ENCODE measurements around the gene NXPE4. TPM values are rescaled to one million over a fixed set of nuclear protein-coding genes. Genes with fewer than 3 reads are reported as not detected.
"Not testable (repeated sequence)": the region's sequence is repeated elsewhere in the genome, so short reads cannot be mapped to it uniquely, and the experiment has no call there.

Gene NXPE4
- not detected in 2 replicates for total RNA-seq (2014; rRNA removed; shearing (Covaris generic))

GRCh38 chr11:114595571-114595970, at the start of gene NXPE4:
Gene NXPE4 (minus strand): TSS chr11:114595786. CDS start chr11:114594759, 1,027 bp downstream.
- H3K36me3 ChIP-seq (replicated peaks; ENCODE audit: control insufficient read depth, insufficient read depth, low read length) = no peaks in the 10 kb centered on the region
- no peak for DNase-seq
- H3K27me3 ChIP-seq (ENCODE audit: control insufficient read depth, insufficient read depth, low read length) = no peaks in the 10 kb centered on the region
- H3K4me3 ChIP-seq (ENCODE audit: insufficient read depth, low read depth, low read length) = no peak within 1 kb of the TSS

DNA sequence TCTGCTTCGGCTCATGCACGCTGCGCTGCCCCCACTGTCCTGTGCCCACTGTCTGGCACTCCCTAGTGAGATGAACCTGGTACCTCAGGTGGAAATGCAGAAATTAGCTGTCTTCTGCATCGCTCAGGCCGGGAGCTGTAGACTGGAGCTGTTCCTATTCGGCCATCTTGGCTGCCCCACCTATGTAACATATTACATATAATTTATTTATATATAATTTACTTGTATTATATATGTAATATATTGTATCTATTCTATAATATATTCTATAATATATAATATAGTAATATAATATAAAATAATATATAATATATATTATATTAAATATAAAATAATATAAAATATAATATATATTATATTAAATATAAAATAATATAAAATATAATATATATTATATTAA, 43.9 kb upstream of the NXPE4 start:
- not testable (repeated sequence) for DNase-seq; H3K27me3 ChIP-seq (ENCODE audit: control insufficient read depth, insufficient read depth, low read length); H3K4me3 ChIP-seq (ENCODE audit: insufficient read depth, low read depth, low read length); H3K36me3 ChIP-seq (replicated peaks; ENCODE audit: control insufficient read depth, insufficient read depth, low read length)

- H3K27me3 ChIP-seq (ENCODE audit: control insufficient read depth, insufficient read depth, low read length); H3K4me3 ChIP-seq (ENCODE audit: insufficient read depth, low read depth, low read length); H3K36me3 ChIP-seq (replicated peaks; ENCODE audit: control insufficient read depth, insufficient read depth, low read length): not testable (repeated sequence)
- DNase-seq = peak; percentile 0
Observed at GRCh38 chr11:114631445-114631965, 35.9 kb upstream of the NXPE4 start.

DNA sequence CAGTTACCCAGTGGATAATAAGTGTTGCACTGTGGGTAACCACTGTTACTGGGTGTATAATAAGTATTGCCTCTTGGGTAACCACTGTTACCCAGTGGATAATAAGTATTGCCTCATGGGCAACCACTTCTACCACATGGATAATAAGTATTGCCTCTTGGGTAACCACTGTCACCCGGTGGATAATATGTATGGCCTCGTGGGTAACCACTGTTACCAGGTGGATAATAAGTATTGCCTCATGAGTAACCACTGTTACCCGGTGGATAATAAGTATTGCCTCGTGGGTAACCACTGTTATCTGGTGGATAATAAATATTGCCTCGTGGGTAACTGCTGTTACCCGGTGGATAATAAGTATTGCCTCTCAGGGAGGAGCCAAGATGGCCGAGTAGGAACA, 29.7 kb upstream of the NXPE4 start:
- DNase-seq = no peak
- Histone ChIP-seq H3K36me3 (replicated peaks; ENCODE audit: control insufficient read depth, insufficient read depth, low read length) (no peaks in the 10 kb centered on the region), H3K27me3 (ENCODE audit: control insufficient read depth, insufficient read depth, low read length) (no peaks in the 10 kb centered on the region), H3K4me3 (ENCODE audit: insufficient read depth, low read depth, low read length) (no peak overlapping the region)

DNA sequence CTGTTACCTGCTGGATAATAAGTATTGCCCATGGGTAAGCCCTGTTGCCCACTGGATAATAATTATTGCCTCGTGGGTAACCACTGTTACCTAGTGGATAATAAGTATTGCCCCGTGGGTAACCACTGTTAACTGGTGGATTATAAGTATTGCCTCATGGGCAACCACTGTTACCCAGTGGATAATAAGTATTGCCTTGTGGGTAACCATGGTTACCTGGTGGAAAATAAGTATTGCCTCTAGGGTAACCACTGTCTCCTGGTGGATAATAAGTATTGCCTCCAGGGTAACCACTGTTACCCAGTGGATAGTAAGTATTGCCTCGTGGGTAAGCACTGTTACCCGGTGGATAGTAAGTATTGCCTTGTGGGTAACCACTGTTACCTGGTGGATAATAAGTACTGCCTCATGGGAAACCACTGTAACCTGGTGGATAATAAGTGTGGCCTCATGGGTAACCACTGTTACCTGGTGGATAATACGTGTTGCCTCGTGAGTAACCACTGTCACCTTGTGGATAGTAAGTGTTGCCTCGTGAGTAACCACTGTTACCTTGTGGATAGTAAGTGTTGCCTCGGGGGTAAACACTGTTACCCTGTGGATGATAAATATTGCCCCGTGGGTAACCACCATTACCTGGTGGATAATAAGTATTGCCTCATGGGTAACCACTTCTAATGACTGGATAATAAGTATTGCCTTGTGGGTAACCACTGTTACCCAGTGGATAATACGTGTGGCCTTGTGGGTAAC, 29.0 kb upstream of the NXPE4 start:
- H3K36me3 ChIP-seq (replicated peaks; ENCODE audit: control insufficient read depth, insufficient read depth, low read length) = no peaks in the 10 kb centered on the region
- H3K4me3 ChIP-seq (ENCODE audit: insufficient read depth, low read depth, low read length) = no peak overlapping the region
- DNase-seq = no peak
- no peaks in the 10 kb centered on the region for H3K27me3 ChIP-seq (ENCODE audit: control insufficient read depth, insufficient read depth, low read length)

DNA sequence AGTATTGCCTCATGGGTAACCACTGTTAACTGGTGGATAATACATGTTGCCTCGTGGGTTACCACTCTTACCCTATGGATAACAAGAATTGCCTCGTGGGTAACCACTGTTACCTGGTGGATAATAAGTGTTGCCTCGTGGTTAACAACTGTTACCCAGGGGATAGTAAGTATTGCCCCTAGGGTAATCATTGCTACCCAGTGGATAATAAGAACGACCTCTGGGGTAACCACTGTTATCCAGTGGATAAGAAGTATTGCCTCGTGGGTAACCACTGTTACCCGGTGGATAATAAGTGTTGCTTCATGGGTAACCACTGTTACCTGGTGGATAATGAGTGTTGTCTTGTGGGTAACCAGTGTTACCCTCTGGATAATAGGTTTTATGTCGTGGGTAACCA, 28.1 kb upstream of the NXPE4 start:
- DNase-seq = no peak
- no peaks in the 10 kb centered on the region for H3K27me3 ChIP-seq (ENCODE audit: control insufficient read depth, insufficient read depth, low read length)
- H3K4me3 ChIP-seq (ENCODE audit: insufficient read depth, low read depth, low read length) = no peak overlapping the region
- H3K36me3 ChIP-seq (replicated peaks; ENCODE audit: control insufficient read depth, insufficient read depth, low read length) = no peaks in the 10 kb centered on the region

GRCh38 chr11:114622858-114623257, 27.3 kb upstream of the NXPE4 start:
- H3K27me3 ChIP-seq (ENCODE audit: control insufficient read depth, insufficient read depth, low read length) = no peaks in the 10 kb centered on the region
- no peaks in the 10 kb centered on the region for H3K36me3 ChIP-seq (replicated peaks; ENCODE audit: control insufficient read depth, insufficient read depth, low read length)
- H3K4me3 ChIP-seq (ENCODE audit: insufficient read depth, low read depth, low read length) = no peak overlapping the region
- no peak for DNase-seq

DNA sequence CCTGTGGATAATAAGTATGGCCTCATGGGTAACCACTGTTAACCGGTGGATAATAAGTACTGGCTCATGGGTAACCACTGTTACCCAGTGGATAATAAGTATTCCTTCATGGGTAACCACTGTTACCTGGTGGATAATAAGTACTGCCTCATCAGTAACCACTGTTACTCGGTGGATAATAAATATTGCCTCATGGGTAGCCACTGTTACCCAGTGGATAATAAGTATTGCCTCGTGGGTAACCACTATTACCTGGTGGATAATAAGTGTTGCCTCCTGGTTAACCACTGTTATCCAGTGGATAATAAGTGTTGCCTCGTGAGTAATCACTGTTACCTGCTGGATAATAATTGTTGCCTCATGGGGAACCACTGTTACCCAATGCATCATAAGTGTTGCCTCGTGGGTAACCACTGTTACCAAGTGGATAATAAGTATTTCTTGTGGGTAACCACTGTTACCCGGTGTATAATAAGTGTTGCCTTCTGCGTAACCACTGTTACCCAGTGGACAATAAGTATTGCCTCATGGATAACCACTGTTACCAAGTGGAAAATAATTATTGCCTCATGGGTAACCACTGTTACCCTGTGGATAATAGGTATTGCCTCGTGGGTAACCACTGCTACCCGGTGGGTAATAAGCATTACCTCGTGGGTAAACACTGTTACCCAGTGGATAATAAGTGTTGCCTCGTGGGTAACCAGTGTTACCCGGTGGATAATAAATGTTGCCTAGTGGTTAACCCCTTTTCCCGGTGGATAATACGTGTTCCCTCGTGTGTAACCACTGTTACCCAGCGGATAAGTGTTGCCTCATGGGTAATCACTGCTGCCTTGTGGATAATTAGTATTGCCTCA, 26.6 kb upstream of the NXPE4 start:
- DNase-seq = no peak
- no peaks in the 10 kb centered on the region for H3K27me3 ChIP-seq (ENCODE audit: control insufficient read depth, insufficient read depth, low read length)

GRCh38 chr11:114621072-114621471, 25.5 kb upstream of the NXPE4 start:
- Histone ChIP-seq H3K27me3 (ENCODE audit: control insufficient read depth, insufficient read depth, low read length) (no peaks in the 10 kb centered on the region), H3K36me3 (replicated peaks; ENCODE audit: control insufficient read depth, insufficient read depth, low read length) (no peaks in the 10 kb centered on the region), H3K4me3 (ENCODE audit: insufficient read depth, low read depth, low read length) (no peak overlapping the region)
- DNase-seq = no peak

More for the DNA sequence above, 26.6 kb upstream of the NXPE4 start:
- H3K36me3 ChIP-seq (replicated peaks; ENCODE audit: control insufficient read depth, insufficient read depth, low read length) = no peaks in the 10 kb centered on the region
- H3K4me3 ChIP-seq (ENCODE audit: insufficient read depth, low read depth, low read length) = no peak overlapping the region

DNA sequence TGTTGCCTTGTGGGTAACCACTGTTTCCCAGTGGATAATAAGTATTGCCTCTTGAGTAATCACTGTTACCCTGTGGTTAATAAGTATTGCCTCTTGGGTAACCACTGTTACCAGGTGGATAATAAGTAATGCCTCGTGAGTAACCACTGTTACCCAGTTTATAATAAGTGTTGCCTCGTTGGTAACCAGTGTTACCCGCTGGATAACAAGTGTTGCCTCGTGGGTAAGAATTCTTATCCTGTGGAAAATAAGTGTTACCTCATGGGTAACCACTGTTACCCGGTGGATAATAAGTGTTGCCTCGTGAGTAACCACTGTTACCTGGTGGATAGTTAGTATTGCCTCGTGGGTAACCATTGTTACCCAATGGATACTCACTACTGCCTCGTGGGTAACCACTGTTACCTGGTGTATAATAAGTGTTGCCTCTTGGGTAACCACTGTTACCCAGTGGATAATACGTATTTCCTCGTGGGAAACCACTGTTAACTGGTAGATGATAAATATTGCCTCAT, 24.1 kb upstream of the NXPE4 start:
- Histone ChIP-seq H3K27me3 (ENCODE audit: control insufficient read depth, insufficient read depth, low read length) (no peaks in the 10 kb centered on the region), H3K4me3 (ENCODE audit: insufficient read depth, low read depth, low read length) (no peak overlapping the region), H3K36me3 (replicated peaks; ENCODE audit: control insufficient read depth, insufficient read depth, low read length) (no peaks in the 10 kb centered on the region)
- no peak for DNase-seq

GRCh38 chr11:114618139-114618538, 22.6 kb upstream of the NXPE4 start:
- Histone ChIP-seq H3K4me3 (ENCODE audit: insufficient read depth, low read depth, low read length) (no peak overlapping the region), H3K27me3 (ENCODE audit: control insufficient read depth, insufficient read depth, low read length) (no peaks in the 10 kb centered on the region), H3K36me3 (replicated peaks; ENCODE audit: control insufficient read depth, insufficient read depth, low read length) (no peaks in the 10 kb centered on the region)
- no peak for DNase-seq

DNA sequence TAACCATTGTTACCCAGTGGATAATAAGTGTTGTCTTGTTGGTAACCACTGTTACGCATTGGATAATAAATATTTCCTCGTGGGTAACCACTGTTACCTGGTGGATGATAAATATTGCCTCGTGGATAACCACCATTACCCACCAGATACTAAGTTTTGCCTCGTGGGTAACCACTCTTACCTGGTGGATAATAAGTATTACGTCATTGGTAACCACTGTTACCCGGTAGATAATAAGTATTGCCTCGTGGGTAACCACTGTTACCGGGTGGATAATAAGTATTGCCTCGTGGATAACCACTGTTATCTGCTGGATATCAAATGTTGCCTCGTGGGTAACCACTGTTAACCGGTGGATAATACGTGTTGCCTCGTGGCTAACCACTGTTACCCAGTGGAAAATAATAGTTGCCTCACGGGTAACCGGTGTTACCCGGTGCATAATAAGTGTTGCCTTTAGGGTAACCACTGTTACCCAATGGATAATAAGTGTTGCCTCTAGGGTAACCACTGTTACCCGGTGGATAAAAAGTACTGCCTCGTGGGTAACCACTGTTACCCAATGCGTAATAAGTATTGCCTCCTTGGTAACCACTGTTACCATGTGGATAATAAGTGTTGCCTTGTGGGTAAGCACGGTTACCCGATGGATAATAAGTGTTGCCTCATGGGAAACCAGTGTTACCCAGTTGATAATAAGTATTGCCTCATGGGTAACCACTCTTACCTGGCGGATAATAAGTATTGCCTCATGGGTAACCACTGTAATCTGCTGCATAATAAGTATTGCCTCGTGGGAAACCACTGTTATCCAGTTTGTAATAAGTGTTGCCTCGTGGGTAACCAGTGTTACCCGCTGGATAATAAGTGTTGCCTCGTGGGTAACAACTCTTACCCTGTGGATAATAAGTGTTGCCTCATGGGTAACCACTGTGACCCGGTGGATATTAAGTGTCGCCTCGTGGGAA, 21.9 kb upstream of the NXPE4 start:
- Histone ChIP-seq H3K4me3 (ENCODE audit: insufficient read depth, low read depth, low read length) (no peak overlapping the region), H3K36me3 (replicated peaks; ENCODE audit: control insufficient read depth, insufficient read depth, low read length) (no peaks in the 10 kb centered on the region), H3K27me3 (ENCODE audit: control insufficient read depth, insufficient read depth, low read length) (no peaks in the 10 kb centered on the region)
- no peak for DNase-seq

GRCh38 chr11:114616516-114616915, 20.9 kb upstream of the NXPE4 start:
- H3K4me3 ChIP-seq (ENCODE audit: insufficient read depth, low read depth, low read length) = no peak overlapping the region
- DNase-seq = no peak
- H3K27me3 ChIP-seq (ENCODE audit: control insufficient read depth, insufficient read depth, low read length) = no peaks in the 10 kb centered on the region

More at GRCh38 chr11:114616516-114616915, 20.9 kb upstream of the NXPE4 start:
- no peaks in the 10 kb centered on the region for H3K36me3 ChIP-seq (replicated peaks; ENCODE audit: control insufficient read depth, insufficient read depth, low read length)
